ENCODE results near the gene PCIF1.

PCIF1 gene

DNA sequence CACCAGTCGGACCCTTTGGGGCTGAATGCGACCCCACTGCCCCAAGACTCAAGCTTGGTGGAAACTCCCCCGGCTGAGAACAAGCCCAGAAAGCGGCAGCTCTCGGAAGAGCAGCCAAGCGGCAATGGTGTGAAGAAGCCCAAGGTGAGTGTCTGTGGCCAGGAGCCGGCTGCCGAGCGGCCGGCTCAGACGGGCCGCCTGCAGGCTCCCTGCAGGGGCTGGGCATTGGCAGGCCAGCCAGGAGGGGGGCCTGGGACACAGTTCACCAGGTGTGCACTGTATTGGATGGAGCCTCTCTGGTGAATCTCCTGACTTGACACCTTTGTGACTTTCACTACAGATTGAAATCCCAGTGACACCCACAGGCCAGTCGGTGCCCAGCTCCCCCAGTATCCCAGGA lies 6.0 kb downstream of the PCIF1 start:
- H3K9me3 ChIP-seq (ENCODE audit: control insufficient read depth, insufficient read depth, low read length): no peaks in the 10 kb centered on the region
- no peak overlapping the region for H3K27ac ChIP-seq (ENCODE audit: low read depth, low read length)
- no peaks in the 10 kb centered on the region for H3F3A ChIP-seq (ENCODE audit: control insufficient read depth, insufficient read depth)
- peaks cover 2% of the 10 kb centered on the region; the same call in 1 of the 2 replicates for H4K20me1 ChIP-seq (ENCODE audit: control insufficient read depth, insufficient read depth, low read depth, low read length)
- no peaks in the 10 kb centered on the region for H3K9me2 ChIP-seq (replicated peaks; ENCODE audit: control insufficient read depth, low read length)
- peaks cover 5% of the 10 kb centered on the region for H3K4me1 ChIP-seq (ENCODE audit: control insufficient read depth, low read length)
- H3K4me3 ChIP-seq (ENCODE audit: low read length): no peak overlapping the region
- peaks cover 79% of the 10 kb centered on the region for H3K36me3 ChIP-seq (ENCODE audit: control insufficient read depth, low read length)
- no peak overlapping the region for H3K4me2 ChIP-seq (ENCODE audit: low read length)
- peaks cover 31% of the 10 kb centered on the region for H3K79me2 ChIP-seq (ENCODE audit: control insufficient read depth, low read length)
- no peaks in the 10 kb centered on the region for H3K27me3 ChIP-seq (ENCODE audit: control insufficient read depth, low read length)
- TF ChIP-seq, protein P1, sequence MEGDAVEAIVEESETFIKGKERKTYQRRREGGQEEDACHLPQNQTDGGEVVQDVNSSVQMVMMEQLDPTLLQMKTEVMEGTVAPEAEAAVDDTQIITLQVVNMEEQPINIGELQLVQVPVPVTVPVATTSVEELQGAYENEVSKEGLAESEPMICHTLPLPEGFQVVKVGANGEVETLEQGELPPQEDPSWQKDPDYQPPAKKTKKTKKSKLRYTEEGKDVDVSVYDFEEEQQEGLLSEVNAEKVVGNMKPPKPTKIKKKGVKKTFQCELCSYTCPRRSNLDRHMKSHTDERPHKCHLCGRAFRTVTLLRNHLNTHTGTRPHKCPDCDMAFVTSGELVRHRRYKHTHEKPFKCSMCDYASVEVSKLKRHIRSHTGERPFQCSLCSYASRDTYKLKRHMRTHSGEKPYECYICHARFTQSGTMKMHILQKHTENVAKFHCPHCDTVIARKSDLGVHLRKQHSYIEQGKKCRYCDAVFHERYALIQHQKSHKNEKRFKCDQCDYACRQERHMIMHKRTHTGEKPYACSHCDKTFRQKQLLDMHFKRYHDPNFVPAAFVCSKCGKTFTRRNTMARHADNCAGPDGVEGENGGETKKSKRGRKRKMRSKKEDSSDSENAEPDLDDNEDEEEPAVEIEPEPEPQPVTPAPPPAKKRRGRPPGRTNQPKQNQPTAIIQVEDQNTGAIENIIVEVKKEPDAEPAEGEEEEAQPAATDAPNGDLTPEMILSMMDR (IDR thresholded peaks at IDR 0.05; ENCODE audit: low read depth, low read length, poor library complexity, severe bottlenecking): no peak
- no peak for TF ChIP-seq EZH2phosphoT487 (IDR thresholded peaks at IDR 0.05; ENCODE audit: borderline replicate concordance, low read length)

DNA sequence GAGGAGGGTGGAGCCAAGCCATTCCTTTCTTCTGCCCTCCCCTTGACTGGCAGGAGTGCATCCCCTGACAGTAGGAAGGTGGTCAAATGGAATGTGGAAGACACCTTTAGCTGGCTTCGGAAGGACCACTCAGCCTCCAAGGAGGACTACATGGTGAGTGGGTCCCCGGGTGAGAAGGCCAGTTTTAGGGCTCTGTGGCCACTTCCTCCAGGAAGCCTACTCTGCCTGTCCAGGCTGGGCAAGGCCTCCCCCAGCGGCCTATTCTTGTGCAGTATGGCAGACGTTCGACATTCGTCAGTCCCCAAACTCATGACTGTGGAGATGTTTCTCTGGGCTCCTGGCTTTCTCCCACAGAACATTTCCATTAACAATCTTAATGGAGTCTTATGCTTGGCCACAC lies 9.1 kb downstream of the PCIF1 start:
- H3K4me2 ChIP-seq (ENCODE audit: low read length): no peak overlapping the region

DNA sequence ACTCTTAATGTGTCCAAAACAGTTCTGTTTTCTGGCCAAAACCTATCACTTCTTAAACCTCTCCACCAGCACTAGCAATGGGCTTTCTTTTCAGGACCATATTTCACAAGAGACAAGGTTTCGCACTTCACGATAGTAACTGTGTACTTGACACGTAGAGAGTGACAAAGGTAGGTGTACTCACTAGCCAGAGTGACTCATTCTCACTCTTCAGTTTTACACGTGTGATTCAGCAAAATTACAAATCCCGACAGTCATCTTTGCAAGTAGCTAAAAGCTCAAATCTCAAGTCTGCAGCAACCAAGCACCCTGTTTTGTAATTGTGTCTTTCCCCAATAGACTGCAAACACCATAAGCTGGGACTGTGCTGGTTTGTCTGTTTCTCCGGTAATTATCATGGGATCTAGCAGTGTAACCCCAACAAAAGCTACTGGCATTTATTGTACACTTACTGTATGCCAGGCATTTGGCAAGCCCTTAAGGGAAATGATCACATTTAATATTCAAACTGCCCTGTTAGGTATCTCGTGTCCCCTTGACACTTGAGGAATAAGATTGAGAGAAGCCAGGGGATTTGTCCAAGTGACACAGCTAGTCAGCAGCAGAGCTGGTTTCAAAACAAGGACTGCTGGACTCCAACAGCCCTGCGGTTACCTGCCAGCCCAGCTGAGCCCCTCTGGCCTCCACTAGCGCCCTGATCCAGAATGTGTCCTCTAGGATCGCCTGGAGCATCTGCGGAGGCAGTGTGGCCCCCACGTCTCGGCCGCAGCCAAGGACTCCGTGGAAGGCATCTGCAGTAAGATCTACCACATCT lies 9.9 kb downstream of the PCIF1 start:
- TF ChIP-seq EZH2phosphoT487 (IDR thresholded peaks at IDR 0.05; ENCODE audit: borderline replicate concordance, low read length): no peak
- TF ChIP-seq, protein P1 (IDR thresholded peaks at IDR 0.05; ENCODE audit: low read depth, low read length, poor library complexity, severe bottlenecking): no peak
- Histone ChIP-seq H3K4me3 (ENCODE audit: low read length) (no peak overlapping the region), H4K20me1 (ENCODE audit: control insufficient read depth, insufficient read depth, low read depth, low read length) (no peaks in the 10 kb centered on the region), H3K79me2 (ENCODE audit: control insufficient read depth, low read length) (no peaks in the 10 kb centered on the region), H3F3A (ENCODE audit: control insufficient read depth, insufficient read depth) (no peaks in the 10 kb centered on the region), H3K4me1 (ENCODE audit: control insufficient read depth, low read length) (no peaks in the 10 kb centered on the region), H3K9me2 (replicated peaks; ENCODE audit: control insufficient read depth, low read length) (no peaks in the 10 kb centered on the region), H3K27ac (ENCODE audit: low read depth, low read length) (no peak overlapping the region), H3K9me3 (ENCODE audit: control insufficient read depth, insufficient read depth, low read length) (no peaks in the 10 kb centered on the region), H3K36me3 (ENCODE audit: control insufficient read depth, low read length) (peaks cover 85% of the 10 kb centered on the region), H3K4me2 (ENCODE audit: low read length) (no peak overlapping the region), H3K27me3 (ENCODE audit: control insufficient read depth, low read length) (no peaks in the 10 kb centered on the region)

More for the DNA sequence above, 9.1 kb downstream of the PCIF1 start:
- Histone ChIP-seq H3K9me3 (ENCODE audit: control insufficient read depth, insufficient read depth, low read length) (no peaks in the 10 kb centered on the region), H3K27me3 (ENCODE audit: control insufficient read depth, low read length) (no peaks in the 10 kb centered on the region), H3K79me2 (ENCODE audit: control insufficient read depth, low read length) (peaks cover under 1% of the 10 kb centered on the region; the same call in 1 of the 2 replicates), H3K9me2 (replicated peaks; ENCODE audit: control insufficient read depth, low read length) (no peaks in the 10 kb centered on the region), H4K20me1 (ENCODE audit: control insufficient read depth, insufficient read depth, low read depth, low read length) (no peaks in the 10 kb centered on the region), H3K4me1 (ENCODE audit: control insufficient read depth, low read length) (no peaks in the 10 kb centered on the region), H3K27ac (ENCODE audit: low read depth, low read length) (no peak overlapping the region), H3K4me3 (ENCODE audit: low read length) (no peak overlapping the region), H3K36me3 (ENCODE audit: control insufficient read depth, low read length) (peaks cover 85% of the 10 kb centered on the region), H3F3A (ENCODE audit: control insufficient read depth, insufficient read depth) (no peaks in the 10 kb centered on the region)
- TF ChIP-seq EZH2phosphoT487 (IDR thresholded peaks at IDR 0.05; ENCODE audit: borderline replicate concordance, low read length): no peak
- TF ChIP-seq, protein P1 (IDR thresholded peaks at IDR 0.05; ENCODE audit: low read depth, low read length, poor library complexity, severe bottlenecking): no peak
